Tibial nerve (tissue), 3 donors: ENCODE data around the gene PLEKHJ1.

ENCODE experiments used
- POLR2A ChIP-seq, 2 donors: fragments of 450-650 bp; IDR thresholded peaks; one replicate each; pipeline ENCODE4 v1.6.1; 2017; ENCODE audit warnings: antibody characterized with exemption in 2 of 2, mild to moderate bottlenecking in 2 of 2, moderate library complexity in 2 of 2
- TF ChIP-seq, protein P1 (sequence below), 5 experiments: fragments of 200-600 bp in 3 of 5; fragments of 450-650 bp in 2 of 5; sonication (generic) in 3 of 5; IDR thresholded peaks; one replicate each; pipeline ENCODE4 v1.5.1; 2016 to 2019; ENCODE audit warnings: antibody characterized with exemption in 5 of 5, mild to moderate bottlenecking in 3 of 5, moderate library complexity in 2 of 5

DNA sequence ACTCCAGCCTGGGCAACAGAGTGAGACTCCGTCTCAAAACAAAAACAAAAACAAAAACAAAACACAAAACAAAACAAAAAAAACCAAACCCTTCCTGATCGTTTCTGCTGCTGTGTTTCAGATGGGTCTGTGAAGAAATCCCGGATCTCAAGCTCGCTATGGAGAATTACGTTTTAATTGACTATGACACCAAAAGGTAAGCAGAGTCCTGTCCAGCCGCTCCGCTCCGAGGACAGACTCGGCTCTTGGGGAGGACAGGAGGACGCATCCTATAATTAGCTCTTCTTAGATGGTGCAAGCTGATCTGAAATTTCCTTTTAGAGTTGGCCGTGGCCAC, 50.4 kb downstream of the PLEKHJ1 start:
- TF ChIP-seq, protein P1, sequence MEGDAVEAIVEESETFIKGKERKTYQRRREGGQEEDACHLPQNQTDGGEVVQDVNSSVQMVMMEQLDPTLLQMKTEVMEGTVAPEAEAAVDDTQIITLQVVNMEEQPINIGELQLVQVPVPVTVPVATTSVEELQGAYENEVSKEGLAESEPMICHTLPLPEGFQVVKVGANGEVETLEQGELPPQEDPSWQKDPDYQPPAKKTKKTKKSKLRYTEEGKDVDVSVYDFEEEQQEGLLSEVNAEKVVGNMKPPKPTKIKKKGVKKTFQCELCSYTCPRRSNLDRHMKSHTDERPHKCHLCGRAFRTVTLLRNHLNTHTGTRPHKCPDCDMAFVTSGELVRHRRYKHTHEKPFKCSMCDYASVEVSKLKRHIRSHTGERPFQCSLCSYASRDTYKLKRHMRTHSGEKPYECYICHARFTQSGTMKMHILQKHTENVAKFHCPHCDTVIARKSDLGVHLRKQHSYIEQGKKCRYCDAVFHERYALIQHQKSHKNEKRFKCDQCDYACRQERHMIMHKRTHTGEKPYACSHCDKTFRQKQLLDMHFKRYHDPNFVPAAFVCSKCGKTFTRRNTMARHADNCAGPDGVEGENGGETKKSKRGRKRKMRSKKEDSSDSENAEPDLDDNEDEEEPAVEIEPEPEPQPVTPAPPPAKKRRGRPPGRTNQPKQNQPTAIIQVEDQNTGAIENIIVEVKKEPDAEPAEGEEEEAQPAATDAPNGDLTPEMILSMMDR (IDR thresholded peaks at IDR 0.05): no peak
- TF ChIP-seq POLR2A (IDR thresholded peaks at IDR 0.05): no peak
